ENCODE results near the gene STK32C.
"Not testable (repeated sequence)": the region's sequence is repeated elsewhere in the genome, so short reads cannot be mapped to it uniquely, and the experiment has no call there.

Gene STK32C

GRCh38 chr10:132299371-132300336 is 8.1 kb downstream of the STK32C start:
- DNase-seq: no peak

- DNase-seq: no peak
Measured at GRCh38 chr10:132298038-132298881, 9.5 kb downstream of the STK32C start.

- DNase-seq: no peak
Measured at GRCh38 chr10:132297526-132297925, 10.2 kb downstream of the STK32C start.

- no peak for DNase-seq
Measured at GRCh38 chr10:132296666-132297443, 10.9 kb downstream of the STK32C start.

- DNase-seq: not testable (repeated sequence)
Measured at GRCh38 chr10:132295481-132295880, 12.3 kb downstream of the STK32C start.

GRCh38 chr10:132294561-132295318 is 13.0 kb downstream of the STK32C start:
- no peak for DNase-seq

- DNase-seq: no peak
Measured at GRCh38 chr10:132293813-132294520, 13.8 kb downstream of the STK32C start.

GRCh38 chr10:132293201-132293812 is 14.4 kb downstream of the STK32C start:
- no peak for DNase-seq

GRCh38 chr10:132292287-132293200 is 15.2 kb downstream of the STK32C start:
- no peak for DNase-seq

- DNase-seq: no peak
Measured at GRCh38 chr10:132291826-132292225, 15.9 kb downstream of the STK32C start.

GRCh38 chr10:132290631-132291030 is 17.1 kb downstream of the STK32C start:
- no peak for DNase-seq

- no peak for DNase-seq
Measured at GRCh38 chr10:132289439-132289838, 18.3 kb downstream of the STK32C start.

- DNase-seq: no peak
Measured at GRCh38 chr10:132283604-132284382, 24.0 kb downstream of the STK32C start.

- DNase-seq: no peak
Measured at GRCh38 chr10:132282667-132283603, 24.8 kb downstream of the STK32C start.

GRCh38 chr10:132281915-132282666 is 25.7 kb downstream of the STK32C start:
- no peak for DNase-seq

- no peak for DNase-seq
Measured at GRCh38 chr10:132280646-132281074, 27.1 kb downstream of the STK32C start.
